ENCODE results near the gene TUBA4A.

Gene TUBA4A

DNA sequence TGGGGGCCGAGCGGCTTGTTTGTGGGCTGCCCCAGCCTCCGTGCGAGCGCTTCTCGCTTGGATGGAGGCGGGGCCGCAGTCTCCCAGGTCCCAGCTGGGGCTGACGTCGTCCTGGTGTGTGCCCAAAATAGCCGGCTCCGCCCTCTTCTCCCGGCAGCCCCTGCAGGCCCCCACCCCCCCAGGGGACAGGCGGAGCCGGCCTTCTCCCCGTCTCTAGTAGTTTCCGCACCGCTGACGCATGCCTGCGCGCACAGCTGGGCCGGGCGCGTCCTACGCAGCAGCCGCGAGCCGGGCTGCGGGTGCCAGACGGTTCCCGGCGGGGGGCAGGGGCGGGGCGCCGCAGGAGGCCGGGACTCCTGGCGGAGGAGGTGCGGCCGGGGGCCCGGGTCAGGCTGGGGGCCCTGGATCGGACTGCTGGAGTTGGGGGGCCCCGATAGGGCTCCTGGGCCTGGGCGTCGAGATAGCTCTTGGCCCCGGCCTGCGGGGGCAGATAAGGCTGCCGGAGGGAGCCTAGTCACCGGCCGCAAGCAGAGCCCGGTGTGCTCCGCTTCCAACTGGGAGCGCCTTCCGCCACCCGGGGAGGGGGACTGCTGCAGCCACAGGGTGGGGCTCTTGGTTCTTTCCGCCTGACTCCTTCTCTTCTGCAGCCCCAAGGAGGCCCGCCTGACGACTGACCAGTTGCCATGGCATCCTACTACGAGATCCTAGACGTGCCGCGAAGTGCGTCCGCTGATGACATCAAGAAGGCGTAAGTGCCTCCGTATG lies 25.6 kb upstream of the TUBA4A start, which contains the start of gene DNAJB2 (continued):
- TF ChIP-seq ZFHX2 (tag by site-specific recombination; conservative IDR thresholded peaks at IDR 0.05) (peak; percentile 68), ZNF514 (tag by site-specific recombination; IDR thresholded peaks at IDR 0.05) (no peak), SP2 (tag by site-specific recombination; IDR thresholded peaks at IDR 0.05) (peak; percentile 86), PRDM4 (tag by site-specific recombination; IDR thresholded peaks at IDR 0.05) (peak; percentile 57; the same call in 1 of the 2 replicates), ZNF792 (tag by site-specific recombination; IDR thresholded peaks at IDR 0.05) (no peak), ZBTB21 (tag by site-specific recombination; IDR thresholded peaks at IDR 0.05) (peak; percentile 90), ZNF596 (tag by site-specific recombination; IDR thresholded peaks at IDR 0.05) (0 out of 2 replicates have a peak, but pooled peaks have one; percentile 31), MYNN (tag by site-specific recombination; IDR thresholded peaks at IDR 0.05; ENCODE audit: borderline replicate concordance) (peak; percentile 21; the same call in 1 of the 2 replicates), ZSCAN30 (tag by site-specific recombination; IDR thresholded peaks at IDR 0.05) (peak; percentile 72; the same call in 1 of the 2 replicates), ZNF24 (tag by site-specific recombination; IDR thresholded peaks at IDR 0.05) (no peak), GLIS2 (tag by site-specific recombination; IDR thresholded peaks at IDR 0.05) (peak; percentile 84), ZNF561 (tag by site-specific recombination; IDR thresholded peaks at IDR 0.05; ENCODE audit: borderline replicate concordance) (peak; percentile 48; the same call in 1 of the 2 replicates), REPIN1 (tag by site-specific recombination; IDR thresholded peaks at IDR 0.05; ENCODE audit: low read depth) (no peak), KLF9 (tag by site-specific recombination; IDR thresholded peaks at IDR 0.05; ENCODE audit: low read depth) (peak; percentile 81), ZNF629 (tag by site-specific recombination; IDR thresholded peaks at IDR 0.05) (peak; percentile 90), CTCF (tag by site-specific recombination; IDR thresholded peaks at IDR 0.05) (peak; percentile 87), KLF16 (tag by site-specific recombination; IDR thresholded peaks at IDR 0.05) (peak; percentile 77), SP3 (tag by site-specific recombination; IDR thresholded peaks at IDR 0.05) (peak; percentile 90), ZNF510 (tag by site-specific recombination; IDR thresholded peaks at IDR 0.05; ENCODE audit: insufficient replicate concordance) (peak; percentile 96), KLF1 (tag by site-specific recombination; IDR thresholded peaks at IDR 0.05) (peak; percentile 76), HOXD13 (CRISPR knock-in tag; IDR thresholded peaks at IDR 0.05; ENCODE audit: borderline replicate concordance) (no peak), ZBTB49 (tag by site-specific recombination; IDR thresholded peaks at IDR 0.05; ENCODE audit: low read depth) (no peak), ZNF404 (tag by site-specific recombination; IDR thresholded peaks at IDR 0.05) (no peak)
- TF ChIP-seq, protein P1, sequence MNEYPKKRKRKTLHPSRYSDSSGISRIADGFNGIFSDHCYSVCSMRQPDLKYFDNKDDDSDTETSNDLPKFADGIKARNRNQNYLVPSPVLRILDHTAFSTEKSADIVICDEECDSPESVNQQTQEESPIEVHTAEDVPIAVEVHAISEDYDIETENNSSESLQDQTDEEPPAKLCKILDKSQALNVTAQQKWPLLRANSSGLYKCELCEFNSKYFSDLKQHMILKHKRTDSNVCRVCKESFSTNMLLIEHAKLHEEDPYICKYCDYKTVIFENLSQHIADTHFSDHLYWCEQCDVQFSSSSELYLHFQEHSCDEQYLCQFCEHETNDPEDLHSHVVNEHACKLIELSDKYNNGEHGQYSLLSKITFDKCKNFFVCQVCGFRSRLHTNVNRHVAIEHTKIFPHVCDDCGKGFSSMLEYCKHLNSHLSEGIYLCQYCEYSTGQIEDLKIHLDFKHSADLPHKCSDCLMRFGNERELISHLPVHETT (tag by site-specific recombination; IDR thresholded peaks at IDR 0.05): peak; percentile 74; the same call in 1 of the 2 replicates
